HG03045 (cell line): ENCODE measurements around the gene PIAS3.

Experiments
- ATAC-seq: cut with Tn5 transposase; IDR thresholded peaks from one replicate; pipeline ENCODE4 v1.9.1; 2021; ENCODE audit warnings: mild to moderate bottlenecking, moderate library complexity; ENCODE audit not compliant: unreplicated experiment

The PIAS3 gene

DNA sequence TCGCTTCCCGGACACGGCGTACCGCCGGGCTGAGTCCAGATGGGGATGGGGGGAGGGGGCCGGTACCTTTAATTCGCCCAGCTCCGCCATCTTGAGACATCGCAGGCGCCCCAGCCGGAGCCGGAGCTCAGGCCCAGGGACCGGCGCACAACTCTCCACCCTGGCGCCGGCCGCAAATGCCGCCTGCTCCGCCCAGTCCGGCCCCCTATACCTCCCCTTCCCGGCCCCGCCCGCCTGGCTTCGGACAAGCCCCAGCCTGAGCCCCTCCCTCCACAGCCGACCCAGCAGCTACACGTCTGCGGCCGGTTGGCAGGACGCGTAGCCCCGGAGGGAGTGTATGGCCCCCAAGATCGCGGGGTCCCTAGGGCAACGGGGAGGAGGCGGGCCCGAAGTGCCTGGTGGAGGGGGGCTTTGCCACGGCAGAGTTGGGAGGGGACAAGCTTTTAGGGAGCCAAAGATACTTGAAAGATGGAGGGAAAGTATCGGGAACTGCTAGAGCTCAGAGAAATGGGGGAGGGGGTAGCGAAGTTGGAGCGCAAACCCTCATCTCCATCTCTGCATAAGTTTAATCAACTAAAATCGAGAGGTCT, at the start of gene PIAS3:
Gene PIAS3, minus strand, starts transcription at position 181 of the 590 bp plus-strand sequence. Its CDS starts 91 bp downstream, at position 90.
- ATAC-seq = peak; percentile 87

DNA sequence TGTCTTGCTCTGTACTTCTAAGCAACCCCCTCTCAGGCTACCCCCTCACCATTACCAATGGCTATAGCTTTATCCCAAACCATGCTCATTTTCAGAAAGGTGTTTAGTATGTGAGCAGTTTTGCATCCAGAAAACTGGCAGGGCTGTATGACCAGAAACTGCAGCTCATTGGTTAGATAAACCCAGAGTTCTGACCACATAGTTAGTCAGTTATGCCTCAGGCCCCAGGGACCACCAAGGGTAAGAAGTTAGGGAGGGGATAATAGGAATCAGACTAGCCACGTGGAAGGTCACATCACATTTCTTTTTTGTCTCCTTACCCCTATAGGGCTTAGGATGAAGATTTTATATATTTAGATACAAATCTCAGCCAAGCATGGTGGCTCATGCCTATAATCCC, 49.8 kb upstream of the PIAS3 start:
- ATAC-seq = no peak

DNA sequence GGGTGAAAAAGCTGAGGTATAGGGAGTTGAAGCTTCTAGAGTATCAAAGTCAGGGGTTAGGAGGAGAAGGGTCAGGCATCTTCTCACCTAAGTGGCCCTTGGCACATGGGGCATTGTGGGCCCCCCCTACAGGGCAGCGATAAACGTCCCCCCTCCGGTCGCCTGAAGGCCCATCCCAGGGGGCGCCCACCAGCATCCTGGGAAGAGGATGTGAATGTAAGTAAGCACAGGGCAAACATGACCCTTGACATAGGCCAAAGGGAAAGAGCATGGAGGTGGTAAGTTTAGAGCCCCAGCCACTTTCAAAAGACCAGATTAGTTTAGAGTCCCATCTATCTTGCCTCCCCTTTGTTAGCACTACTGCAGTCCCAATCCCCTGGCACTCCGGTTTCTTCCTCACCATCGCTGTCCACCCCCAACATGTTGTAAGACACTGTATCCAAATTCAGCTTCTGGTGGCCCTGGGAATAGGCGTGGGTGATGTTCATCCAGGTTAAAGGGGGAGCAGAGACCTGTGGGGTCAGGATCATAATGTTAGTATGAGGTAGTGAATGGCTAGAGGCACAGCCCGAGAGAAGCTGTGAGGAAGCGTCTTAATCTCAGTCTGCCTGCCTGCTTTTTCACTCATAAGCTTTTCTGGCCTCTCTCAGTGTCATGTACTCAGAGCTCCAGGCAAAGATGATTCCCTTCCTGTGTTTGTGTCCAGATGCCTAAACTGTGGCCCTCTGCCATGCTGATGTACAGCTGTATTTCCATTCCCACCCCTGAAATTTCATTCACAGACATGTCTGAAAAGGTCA, 48.3 kb upstream of the PIAS3 start:
- no peak for ATAC-seq

DNA sequence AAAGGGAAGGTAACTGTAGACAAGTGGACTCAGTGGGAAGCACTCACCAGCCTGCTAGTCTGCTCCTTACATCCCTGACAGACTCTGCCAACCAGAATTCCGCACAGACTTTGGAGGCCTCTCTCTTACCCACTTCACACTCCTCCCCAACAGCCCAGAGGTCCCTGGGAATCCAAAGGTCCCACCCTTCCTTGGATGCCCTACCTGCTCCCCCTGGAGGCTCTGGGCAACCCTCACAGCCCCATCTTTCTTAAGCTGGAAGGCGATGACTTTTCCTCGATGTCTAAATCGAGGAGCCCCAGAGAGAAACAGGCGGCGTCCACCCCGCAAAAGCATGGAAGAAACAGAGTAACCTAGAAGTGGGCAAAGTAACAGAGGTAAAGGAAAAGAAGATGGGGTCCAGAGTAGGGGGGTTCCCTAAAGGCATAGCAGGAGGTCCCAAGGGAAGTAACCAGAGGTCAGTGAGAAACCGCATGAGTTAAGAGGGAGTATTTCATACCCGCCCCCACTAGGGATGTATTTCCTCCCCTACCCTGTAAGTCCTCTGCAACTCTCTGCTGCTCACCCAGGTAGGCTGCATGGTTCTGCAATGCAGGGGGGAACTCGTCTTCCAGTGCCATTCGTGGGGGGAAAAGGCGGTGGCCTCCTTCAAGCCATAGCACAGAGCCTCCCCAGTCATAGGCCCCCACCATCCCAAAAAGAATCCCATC, 42.6 kb upstream of the PIAS3 start:
- no peak for ATAC-seq

DNA sequence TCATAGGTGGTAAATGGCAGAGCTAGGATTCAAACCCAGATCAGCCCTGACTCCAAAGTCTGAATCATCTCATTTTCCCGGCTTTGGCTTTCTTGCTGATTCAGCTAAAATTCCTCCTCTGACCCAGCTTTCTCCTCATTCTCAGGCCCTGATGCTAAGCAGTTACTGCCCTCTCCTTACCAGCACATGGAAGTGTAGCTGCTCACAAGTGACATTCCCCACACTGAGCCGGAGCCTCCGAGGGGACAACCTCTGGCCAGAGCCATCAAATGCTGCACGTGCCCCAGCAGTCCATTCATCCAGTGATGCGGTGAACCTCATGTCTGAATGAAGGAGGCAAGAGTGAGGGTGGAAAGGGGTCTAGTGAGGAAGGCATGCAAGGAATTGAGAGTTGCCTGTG, 39.9 kb upstream of the PIAS3 start:
- ATAC-seq = no peak

DNA sequence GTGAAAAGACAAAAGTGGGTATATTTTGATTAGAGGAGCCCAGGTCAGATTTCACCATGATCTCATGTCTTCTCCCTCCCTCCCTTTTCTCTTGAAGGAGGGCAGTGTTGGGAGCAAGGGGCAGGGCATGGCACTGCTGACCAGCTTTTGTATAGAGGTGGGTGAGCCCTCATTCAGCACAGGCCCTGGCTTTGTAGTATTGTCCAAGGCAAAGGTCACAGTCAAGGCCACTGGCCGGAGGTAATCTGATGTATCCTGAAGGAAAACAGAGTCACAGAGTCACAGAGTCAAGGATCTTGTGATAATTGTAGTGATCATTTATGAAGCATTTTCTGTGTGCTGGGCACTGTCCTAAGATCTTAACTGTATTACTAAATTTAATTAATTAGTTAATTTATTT, 39.1 kb upstream of the PIAS3 start:
- ATAC-seq = no peak

DNA sequence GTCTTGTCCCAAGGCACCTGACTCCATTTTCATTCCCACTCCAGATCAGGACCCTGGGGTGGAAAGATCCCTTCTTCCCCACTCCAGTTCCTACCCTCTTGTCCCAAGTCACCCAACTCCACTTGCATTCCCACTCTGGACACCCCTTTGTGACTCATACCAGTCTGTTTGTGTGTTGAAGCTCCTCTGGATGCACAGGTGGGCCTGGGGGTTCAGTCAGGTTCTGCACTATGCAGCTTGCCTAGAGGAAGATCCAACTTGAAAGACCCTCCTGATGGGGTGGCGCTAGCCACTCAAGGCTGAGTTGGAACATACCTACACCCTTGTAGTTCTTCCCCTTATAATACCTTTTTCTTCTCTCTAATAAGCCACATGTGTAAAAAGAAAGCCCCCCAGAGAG, 36.6 kb upstream of the PIAS3 start:
- ATAC-seq = no peak

DNA sequence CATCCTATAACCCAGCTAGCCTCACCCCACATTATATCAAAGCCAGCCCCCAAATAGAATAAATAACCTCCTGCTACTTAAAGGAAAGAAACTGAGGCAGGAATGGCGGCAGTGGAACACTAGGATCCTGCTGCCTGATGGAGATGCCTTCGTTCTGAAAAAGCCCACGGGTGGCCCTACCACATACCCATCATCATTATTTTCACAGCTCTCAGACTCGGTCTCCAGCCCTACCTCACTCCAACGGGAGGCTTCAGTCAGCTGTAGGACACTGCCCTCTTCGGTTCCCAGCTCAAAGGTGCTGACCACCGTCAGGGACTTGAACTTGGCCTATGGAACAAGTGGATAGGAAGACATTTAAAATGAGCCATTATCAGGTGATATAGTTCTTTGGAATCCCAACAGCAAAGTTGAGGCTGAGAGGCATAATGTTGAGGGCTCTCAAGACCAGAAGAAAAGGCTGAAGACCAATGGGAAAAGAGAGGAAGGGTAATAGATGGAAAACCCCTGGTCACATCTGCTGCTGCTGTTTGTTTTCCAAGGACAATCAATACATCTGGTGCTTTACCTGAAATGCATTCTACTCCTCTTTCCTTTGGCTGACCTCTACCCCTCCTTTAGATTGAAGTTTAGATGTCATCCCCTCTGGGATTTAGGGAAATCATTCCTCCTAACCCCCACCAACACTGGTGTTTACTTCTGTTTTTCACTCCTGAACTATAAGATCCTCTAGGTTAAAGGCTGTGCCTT, 34.6 kb upstream of the PIAS3 start:
- ATAC-seq = no peak

DNA sequence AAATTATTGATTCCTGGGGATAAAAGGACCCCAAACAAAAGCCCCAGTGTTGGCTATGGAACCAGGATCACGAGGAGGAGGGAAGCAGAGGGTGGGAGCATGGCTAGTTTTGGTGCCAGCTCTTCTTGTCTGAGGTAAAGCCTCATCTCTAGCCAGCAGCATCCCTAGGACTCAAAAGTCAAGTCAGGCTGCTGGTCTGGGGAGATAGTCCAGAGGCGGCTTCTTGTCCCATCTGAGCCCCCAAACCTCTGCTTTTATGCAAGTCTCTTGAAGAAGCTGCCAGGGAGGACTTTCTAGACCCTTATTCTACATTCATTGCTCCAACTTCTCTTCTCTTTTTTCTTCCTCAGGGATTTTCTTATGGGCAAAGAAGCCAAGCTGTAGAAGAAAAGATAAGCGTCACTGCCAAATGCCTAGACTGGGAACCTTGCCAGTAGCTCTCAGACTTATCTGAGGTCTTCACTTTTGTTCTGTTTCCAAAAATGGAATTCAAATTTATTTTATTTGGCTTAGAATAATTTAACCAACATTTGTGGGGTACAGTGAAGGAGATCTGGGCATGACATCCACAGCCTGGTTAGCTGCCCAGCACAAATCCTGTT, 33.7 kb upstream of the PIAS3 start:
- ATAC-seq = no peak

DNA sequence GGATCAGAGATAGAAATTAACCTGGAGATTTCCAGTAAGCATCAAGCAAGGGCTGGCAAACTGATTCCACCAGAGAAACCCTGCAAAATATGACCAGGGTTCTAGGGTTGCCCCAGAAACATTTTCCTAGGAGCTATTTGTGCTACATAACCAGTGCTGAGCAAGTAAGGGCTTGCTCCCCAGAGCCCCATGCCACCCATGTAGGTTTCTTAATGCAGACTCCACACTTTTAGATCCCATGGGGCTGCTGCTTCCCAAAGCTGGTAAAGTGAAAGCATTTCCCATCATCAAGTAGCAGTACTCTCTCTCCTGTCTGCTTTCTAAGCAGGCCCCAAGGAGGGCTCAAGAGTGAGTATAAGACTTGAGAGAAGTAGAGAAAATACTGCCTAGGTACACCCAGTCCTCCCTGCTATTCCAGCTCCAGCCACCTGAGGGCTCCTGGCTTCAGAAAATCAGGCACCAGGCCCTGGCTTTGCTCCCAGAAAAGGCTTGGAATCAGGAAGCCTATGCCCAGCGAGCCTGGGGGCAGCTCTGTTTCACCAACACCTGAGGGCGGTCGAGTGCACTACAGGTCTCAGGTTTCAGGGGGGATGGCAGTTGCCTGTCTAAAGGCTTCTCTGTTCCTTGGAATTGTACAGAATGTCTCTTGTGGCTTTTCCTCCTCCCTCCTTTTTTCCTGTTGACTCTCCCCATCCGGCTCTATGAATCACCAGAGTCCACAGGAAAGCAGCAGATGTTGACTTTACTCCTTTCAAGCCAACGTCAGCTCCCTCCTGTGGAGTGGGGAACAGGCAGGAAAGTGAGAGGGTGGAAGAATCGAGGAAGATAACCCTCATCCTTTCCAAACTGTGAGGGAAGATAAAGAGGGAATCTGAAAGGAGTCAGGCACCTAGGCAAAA, 33.0 kb upstream of the PIAS3 start:
- no peak for ATAC-seq

DNA sequence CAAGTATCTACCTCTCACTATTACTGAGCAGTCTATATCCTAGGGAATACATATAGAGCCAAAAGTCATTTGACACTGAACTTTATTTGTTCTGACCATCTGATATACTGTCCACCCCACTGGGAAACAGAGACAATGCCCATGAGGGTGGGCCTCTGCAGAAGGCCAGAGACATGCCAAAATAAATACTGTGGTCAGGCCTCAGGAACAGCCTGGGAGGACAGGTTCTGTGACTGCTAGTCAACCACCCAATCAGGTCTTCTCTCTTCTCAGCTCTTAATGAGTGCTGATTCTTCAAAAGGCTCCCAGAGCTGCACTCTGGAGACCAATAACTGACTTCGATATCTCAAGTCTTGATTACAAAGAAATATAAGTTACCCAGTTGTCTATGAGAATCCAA, 32.3 kb upstream of the PIAS3 start:
- no peak for ATAC-seq

DNA sequence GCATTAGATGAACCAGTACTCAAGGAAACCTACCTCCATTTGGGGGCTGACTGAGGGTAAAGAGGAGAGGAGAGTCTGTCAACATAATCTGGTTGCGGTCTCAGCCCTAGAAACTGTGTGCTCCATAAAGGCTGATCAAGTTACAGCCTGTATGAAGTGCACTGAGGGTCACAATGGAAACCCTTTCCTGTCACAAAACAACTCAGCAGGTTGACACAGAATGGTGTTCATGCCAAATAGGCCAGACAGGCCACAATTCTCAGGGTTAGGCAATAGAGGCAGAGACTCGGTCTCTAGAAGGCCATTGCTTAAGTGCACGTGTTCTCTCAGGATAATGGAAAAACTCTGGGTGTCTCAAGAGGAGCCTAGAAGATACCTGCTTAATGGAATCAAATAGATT, 30.8 kb upstream of the PIAS3 start:
- no peak for ATAC-seq

DNA sequence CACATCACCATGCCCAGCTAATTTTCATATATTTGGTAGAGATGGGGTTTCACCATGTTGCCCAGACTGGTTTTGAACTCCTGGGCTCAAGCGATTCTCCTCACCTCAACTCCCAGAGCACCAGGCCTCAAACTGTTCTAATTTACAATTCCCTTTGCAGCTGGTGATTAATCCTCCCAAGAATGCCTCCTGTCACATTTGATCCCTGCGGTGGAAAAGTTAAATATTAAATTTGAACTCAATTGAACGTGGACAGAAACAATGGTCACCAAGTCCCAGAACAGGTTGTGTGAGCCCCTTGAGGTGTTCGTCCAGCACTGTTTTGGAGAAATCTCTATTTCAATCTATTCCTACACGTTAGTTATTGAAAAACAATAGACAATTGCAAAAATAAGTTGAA, 28.8 kb upstream of the PIAS3 start:
- ATAC-seq = no peak

DNA sequence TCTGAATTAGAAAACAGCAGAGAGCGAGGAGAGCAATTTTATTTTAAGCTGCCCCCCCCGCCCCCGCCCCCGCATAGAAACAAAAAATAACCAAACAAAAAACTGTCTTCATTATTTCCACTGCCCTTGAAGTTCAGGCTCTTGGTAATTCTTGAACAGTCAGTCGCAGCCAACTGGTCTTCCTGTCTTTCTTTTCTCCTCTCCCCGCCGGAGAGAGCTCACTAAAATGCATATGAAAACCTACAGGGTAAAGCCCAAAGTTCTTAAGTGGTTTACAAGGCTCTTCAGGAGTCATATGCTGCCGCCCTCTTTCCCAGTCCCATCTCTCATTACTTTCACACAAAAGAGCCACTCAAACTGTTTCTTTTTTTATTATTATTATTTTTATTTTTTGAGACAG, 27.9 kb upstream of the PIAS3 start:
- no peak for ATAC-seq

DNA sequence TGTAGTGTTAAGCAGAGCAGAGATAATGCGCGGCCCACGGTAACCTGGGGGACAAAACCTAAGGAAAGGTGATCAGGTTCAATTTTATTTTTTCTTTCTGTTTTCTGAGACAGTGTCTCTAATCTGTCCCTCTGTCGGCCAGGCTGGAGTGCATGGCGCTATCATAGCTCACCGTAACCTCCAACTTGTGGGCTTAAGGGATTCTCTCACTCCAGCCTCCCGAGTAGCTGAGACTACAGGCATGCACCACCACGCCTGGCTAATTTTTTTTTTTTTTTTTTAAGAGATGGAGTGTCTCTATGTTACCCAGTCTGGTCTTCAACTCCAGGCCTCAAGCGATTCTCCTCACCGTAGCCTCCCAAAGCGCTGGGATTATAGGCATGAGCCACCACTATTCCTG, 27.5 kb upstream of the PIAS3 start:
- ATAC-seq = no peak

DNA sequence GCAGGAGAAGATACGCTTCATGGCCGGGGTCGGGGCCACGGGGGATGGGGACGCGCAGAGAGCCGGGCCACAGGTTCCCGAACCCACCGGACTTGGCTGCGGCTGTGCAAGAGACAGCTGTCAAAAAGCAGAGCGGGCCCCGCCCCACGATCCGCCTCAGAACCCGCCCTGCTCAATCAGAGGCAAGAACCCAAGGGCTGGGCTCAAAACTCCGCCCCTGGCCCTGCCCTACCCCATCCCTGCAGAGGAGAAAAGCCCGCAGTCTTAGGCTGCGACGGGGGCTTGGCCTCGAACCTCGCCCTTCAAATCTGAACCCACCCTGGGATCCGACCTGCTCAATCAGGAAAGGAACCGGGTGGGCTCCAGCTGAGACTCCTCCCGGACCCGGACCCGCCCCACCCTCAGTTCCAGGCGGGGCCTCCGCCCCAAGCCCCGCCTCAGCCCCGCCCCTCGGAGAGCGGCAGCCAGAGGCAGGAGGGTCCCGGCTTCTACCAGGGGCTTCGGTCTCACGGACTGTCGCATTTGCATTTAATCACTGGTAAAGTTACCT, 26.9 kb upstream of the PIAS3 start, which contains the start of gene ANKRD35:
Gene ANKRD35, minus strand, starts transcription at position 129 of the 550 bp plus-strand sequence. Its CDS starts 108 bp downstream, at position 21.
- ATAC-seq = peak; percentile 98

DNA sequence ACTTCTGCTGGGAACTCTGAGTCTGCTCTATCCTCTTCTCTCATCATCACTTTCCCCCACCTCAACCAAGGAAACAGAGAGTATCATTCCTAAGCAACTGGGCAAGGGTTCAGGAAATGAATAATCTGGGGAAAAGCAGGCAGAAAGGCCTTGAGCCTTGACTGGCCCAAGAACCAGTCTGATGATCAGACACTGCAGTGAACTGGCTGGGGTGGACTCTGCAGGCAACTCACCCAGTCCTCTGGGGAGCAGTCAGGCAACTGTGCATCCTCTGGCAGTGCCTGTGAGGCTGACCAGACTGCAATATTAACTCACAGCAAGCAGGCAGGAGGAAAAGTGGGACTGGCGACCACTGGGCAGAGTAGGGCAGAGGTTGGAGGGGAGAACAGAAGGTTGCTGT, 25.8 kb upstream of the PIAS3 start:
- no peak for ATAC-seq

DNA sequence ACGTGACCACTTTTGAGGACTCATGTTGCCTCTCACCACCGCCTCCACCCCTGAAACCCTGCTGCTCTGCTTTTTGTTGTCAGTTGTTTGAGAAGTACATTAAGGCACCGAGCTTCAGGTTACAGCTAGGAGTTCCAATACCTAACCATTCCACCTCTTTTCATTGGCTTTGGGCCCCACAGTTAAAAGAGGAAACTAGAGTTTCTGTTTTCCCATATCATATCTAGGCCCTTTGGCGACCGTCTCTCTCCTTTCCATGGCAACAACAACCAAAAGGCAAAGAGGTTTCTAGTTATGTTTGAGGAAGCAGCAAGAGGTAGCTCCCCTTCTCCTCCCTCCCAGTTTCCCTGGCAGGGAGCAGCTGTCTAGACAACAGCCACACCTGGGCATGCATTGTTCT, 20.9 kb upstream of the PIAS3 start:
- ATAC-seq = no peak

DNA sequence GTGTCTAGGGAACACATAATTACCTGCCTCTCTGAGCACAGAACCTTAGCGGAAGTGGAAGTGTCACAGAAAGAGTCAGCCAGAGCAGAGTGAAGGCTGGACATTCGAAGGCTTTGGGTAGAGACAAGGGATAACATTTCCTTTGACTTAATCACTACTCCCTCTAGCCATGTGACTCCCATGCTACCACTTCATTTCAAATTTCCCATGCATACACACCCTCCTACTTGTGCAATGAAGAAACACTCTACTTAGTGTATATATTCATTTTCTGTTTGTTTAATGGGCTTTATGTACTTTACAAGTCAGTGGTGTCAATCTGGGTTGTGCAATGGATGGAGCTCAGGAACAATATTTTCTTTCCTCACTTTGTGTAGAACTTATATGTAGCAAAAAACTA, 19.8 kb upstream of the PIAS3 start:
- no peak for ATAC-seq
